Psoas muscle (tissue), 8 donors: ENCODE measurements around the gene DMD. TPM values are rescaled to one million over a fixed set of nuclear protein-coding genes. Genes with fewer than 3 reads are reported as not detected.

ENCODE experiments used
- ATAC-seq, 4 donors: fragments of 200-7000 bp; cut with Tn5 transposase; one replicate each; pipeline ENCODE4 v1.9.1; 2020; ENCODE audit warnings: moderate library complexity in 3 of 4, mild to moderate bottlenecking in 2 of 4
- DNase-seq, 2 donors: peaks; one replicate each; pipeline ENCODE4 v3.0.0-alpha.2; 2020
- H3K27ac ChIP-seq: fragments of 200-600 bp; one replicate; pipeline ENCODE4 v1.8.0; 2022
- H3K27me3 ChIP-seq, 3 donors: fragments of 200-600 bp in 1 of 3; one replicate each; pipeline versions ENCODE4 v1.6.1 to v1.8.0; 2013 to 2022; ENCODE audit warnings: low read length in 2 of 3, mild to moderate bottlenecking in 2 of 3, moderate library complexity in 1 of 3; ENCODE audit not compliant: insufficient read depth in 3 of 3
- H3K36me3 ChIP-seq, 2 donors: fragments of 200-600 bp in 1 of 2; one replicate each; pipeline versions ENCODE4 v1.6.1 to v1.8.0; 2013 to 2022; ENCODE audit warnings: low read depth in 1 of 2, mild to moderate bottlenecking in 1 of 2, moderate library complexity in 1 of 2; ENCODE audit not compliant: insufficient read depth in 1 of 2
- H3K4me1 ChIP-seq: fragments of 200-600 bp; one replicate; pipeline ENCODE4 v1.8.0; 2022
- H3K4me3 ChIP-seq: fragments of 200-600 bp; one replicate; pipeline ENCODE4 v1.8.0; 2022; ENCODE audit warnings: mild to moderate bottlenecking
- H3K9me3 ChIP-seq: fragments of 200-600 bp; one replicate; pipeline ENCODE4 v1.8.0; 2022
- CTCF ChIP-seq: fragments of 200-600 bp; IDR thresholded peaks from one replicate; pipeline ENCODE4 v1.8.0; 2022; ENCODE audit warnings: antibody characterized with exemption
- WGBS, 3 donors: extraction: QIAGEN DNeasy Blood & Tissue Kit; methylation state at CpG; one replicate each; pipeline versions ENCODE4 v1.1.6 to v1.1.7; 2013; 5-methylcytosine and 5-hydroxymethylcytosine counted together
- intact Hi-C, 2 donors: fragments of 100-400 bp; cut with DNase I; formaldehyde crosslinking; loops; one replicate each; pipeline versions ENCODE4 v1.11.0 to v1.14.2; 2022
- polyA plus RNA-seq, 3 donors: library from polyadenylated mRNA; stranded (reverse); fragments of 200-250 nt; gene quantifications; one replicate each; pipeline ENCODE4 v1.2.3, GENCODE V29; 2013
- total RNA-seq, 4 donors: library from RNA; stranded (reverse); fragmentation: NEBNext Ultra II Directional in 2 of 4; extraction: Animal tissue kit (Norgen Biotek cat#: 25700) in 2 of 4; gene quantifications; one replicate each; pipeline versions ENCODE4 v1.2.1 to v1.2.4, GENCODE V29; 2021 to 2023
- donor health status: healthy with polysubstance abuse.
- donor health status: DM: no; HTN: no; CAD: no; lungs with moderate emphysema.
- donor health status: Bipolar disorder and iron deficiency.
- donor health status: healthy.
- donor health status: DM: yes; HTN: yes; CAD: no.
- donor health status: DM: no; HTN: no; CAD: no.
- donor health status: DM: no; HTN: no; CAD: no.
- donor health status: DM: yes; HTN: yes; CAD: no.

DMD gene
- total and polyA plus RNA-seq, 7 donors = 6.8 to 170 (median 86.5) TPM

- Histone ChIP-seq H3K27ac (no peak overlapping the region), H3K36me3 (no peaks in the 10 kb centered on the region), H3K27me3 (no peaks in the 10 kb centered on the region), H3K4me1 (no peaks in the 10 kb centered on the region), H3K9me3 (no peaks in the 10 kb centered on the region), H3K4me3 (no peak overlapping the region)
- ATAC-seq = no peak
- no peak for TF ChIP-seq CTCF
- 67 to 89% (median 85%) methylated on average over 4 of the region's 4 CpGs for WGBS, 3 donors
- DNase-seq = no peak
- intact Hi-C loops = no loop called here
Measured at GRCh38 chrX:31093639-31093975, 2117.7 kb downstream of the DMD start.

- Histone ChIP-seq H3K27me3 (no peaks in the 10 kb centered on the region), H3K9me3 (no peaks in the 10 kb centered on the region), H3K27ac (no peak overlapping the region), H3K36me3 (no peaks in the 10 kb centered on the region), H3K4me3 (no peak overlapping the region), H3K4me1 (no peaks in the 10 kb centered on the region)
- intact Hi-C loops = no loop called here
- ATAC-seq (no peak), DNase-seq (no peak)
- WGBS, 3 donors = 52 to 86% (median 57%) methylated on average over 3 of the region's 3 CpGs
- no peak for TF ChIP-seq CTCF
Measured at GRCh38 chrX:31092970-31093638, 2118.2 kb downstream of the DMD start.

- H3K4me3 ChIP-seq = no peak overlapping the region
- H3K4me1 ChIP-seq = no peaks in the 10 kb centered on the region
- ATAC-seq = no peak
- DNase-seq = no peak
- H3K36me3 ChIP-seq = no peaks in the 10 kb centered on the region
- no peak overlapping the region for H3K27ac ChIP-seq
- no peak for TF ChIP-seq CTCF
- 17 to 27% (median 21%) methylated on average over 3 of the region's 3 CpGs for WGBS, 3 donors
- H3K27me3 ChIP-seq = no peaks in the 10 kb centered on the region
- H3K9me3 ChIP-seq = no peaks in the 10 kb centered on the region
- intact Hi-C loops = no loop called here
Measured at GRCh38 chrX:31092476-31092875, 2118.9 kb downstream of the DMD start.

- DNase-seq (no peak), ATAC-seq (no peak)
- no peaks in the 10 kb centered on the region for H3K9me3 ChIP-seq
- H3K27ac ChIP-seq = no peak overlapping the region
- intact Hi-C loops = no loop called here
- no peaks in the 10 kb centered on the region for H3K36me3 ChIP-seq
- TF ChIP-seq CTCF = no peak
- no peaks in the 10 kb centered on the region for H3K4me1 ChIP-seq
- no peak overlapping the region for H3K4me3 ChIP-seq
- H3K27me3 ChIP-seq = no peaks in the 10 kb centered on the region
- WGBS, 3 donors = 54 to 75% (median 68%) methylated on average over 1 of the region's 1 CpG
Measured at GRCh38 chrX:31091819-31092218, 2119.5 kb downstream of the DMD start.

- intact Hi-C loops = no loop called here
- no peak overlapping the region for H3K4me3 ChIP-seq
- H3K27ac ChIP-seq = no peak overlapping the region
- 81 to 94% (median 87%) methylated on average over 2 of the region's 2 CpGs for WGBS, 3 donors
- no peak for TF ChIP-seq CTCF
- H3K27me3 ChIP-seq = no peaks in the 10 kb centered on the region
- no peaks in the 10 kb centered on the region for H3K4me1 ChIP-seq
- ATAC-seq = no peak
- H3K36me3 ChIP-seq = no peaks in the 10 kb centered on the region
- H3K9me3 ChIP-seq = no peaks in the 10 kb centered on the region
- no peak for DNase-seq
Measured at GRCh38 chrX:31074522-31074921, 2136.8 kb downstream of the DMD start.
